HUES48 (cell line): Measurements from ENCODE around the gene PSME3.
"Not testable (repeated sequence)": the region's sequence is repeated elsewhere in the genome, so short reads cannot be mapped to it uniquely, and the experiment has no call there.

Experiments used
- H3K27ac ChIP-seq: one replicate; pipeline ENCODE4 v1.7.0; 2013; ENCODE audit warnings: low read depth, low read length, inconsistent platforms
- H3K27me3 ChIP-seq: 2 replicates; pipeline ENCODE4 v1.6.1; 2013; ENCODE audit warnings: mild to moderate bottlenecking, low read length; ENCODE audit not compliant: control insufficient read depth, insufficient read depth
- H3K36me3 ChIP-seq: 2 replicates; pipeline ENCODE4 v1.6.1; 2013; ENCODE audit warnings: low read length; ENCODE audit not compliant: control insufficient read depth, insufficient read depth
- H3K4me1 ChIP-seq: 2 replicates; pipeline ENCODE4 v1.6.1; 2013; ENCODE audit warnings: mild to moderate bottlenecking, low read length; ENCODE audit not compliant: control insufficient read depth, insufficient read depth
- H3K4me3 ChIP-seq: 2 replicates; pipeline ENCODE4 v1.5.1; 2013; ENCODE audit warnings: mild to moderate bottlenecking, low read depth, low read length
- H3K9ac ChIP-seq: 2 replicates; pipeline ENCODE4 v1.6.1; 2013; ENCODE audit warnings: mild to moderate bottlenecking, low read depth, low read length, moderate library complexity
- H3K9me3 ChIP-seq: 2 replicates; pipeline ENCODE4 v1.6.1; 2013; ENCODE audit warnings: low read length; ENCODE audit not compliant: control insufficient read depth, insufficient read depth

PSME3 gene

GRCh38 chr17:42852351-42852750 lies 19.2 kb downstream of the PSME3 start:
- H3K36me3 ChIP-seq = no peaks in the 10 kb centered on the region
- H3K9ac ChIP-seq = no peak overlapping the region
- H3K27ac ChIP-seq = no peak overlapping the region
- H3K4me3 ChIP-seq = no peak overlapping the region
- H3K9me3 ChIP-seq = no peaks in the 10 kb centered on the region
- H3K4me1 ChIP-seq = no peaks in the 10 kb centered on the region
- no peaks in the 10 kb centered on the region for H3K27me3 ChIP-seq

DNA sequence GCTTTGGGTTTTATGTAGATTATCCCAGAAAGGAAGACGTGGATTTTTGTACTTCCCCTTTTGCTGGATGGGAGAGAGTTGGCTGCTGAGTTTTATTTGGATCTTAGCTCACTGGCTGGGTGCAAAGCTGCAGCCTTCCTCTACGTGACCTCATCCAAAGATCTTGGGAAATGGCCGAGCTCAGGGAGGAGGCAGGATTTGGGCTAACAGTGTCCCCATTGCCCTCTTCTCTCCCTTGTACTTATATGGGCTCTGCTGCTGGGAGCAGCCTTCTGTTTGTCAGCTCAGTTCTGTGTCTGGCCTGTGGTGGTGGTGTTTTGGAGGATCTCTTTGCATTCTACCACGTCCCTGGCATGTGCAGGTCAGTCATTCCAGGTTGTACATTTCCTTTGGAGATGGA lies 19.8 kb downstream of the PSME3 start:
- H3K4me1 ChIP-seq = no peaks in the 10 kb centered on the region
- H3K36me3 ChIP-seq = no peaks in the 10 kb centered on the region
- H3K27ac ChIP-seq = no peak overlapping the region

GRCh38 chr17:42853597-42853967 lies 20.4 kb downstream of the PSME3 start:
- no peaks in the 10 kb centered on the region for H3K4me1 ChIP-seq
- H3K9ac ChIP-seq = no peak overlapping the region
- no peak overlapping the region for H3K27ac ChIP-seq
- H3K27me3 ChIP-seq = no peaks in the 10 kb centered on the region
- no peaks in the 10 kb centered on the region for H3K9me3 ChIP-seq
- H3K36me3 ChIP-seq = no peaks in the 10 kb centered on the region
- no peak overlapping the region for H3K4me3 ChIP-seq

More for the DNA sequence above, 19.8 kb downstream of the PSME3 start:
- no peaks in the 10 kb centered on the region for H3K9me3 ChIP-seq
- no peaks in the 10 kb centered on the region for H3K27me3 ChIP-seq
- no peak overlapping the region for H3K4me3 ChIP-seq
- H3K9ac ChIP-seq = no peak overlapping the region

GRCh38 chr17:42853968-42854790 lies 21.0 kb downstream of the PSME3 start:
- Histone ChIP-seq H3K4me3 (no peak overlapping the region), H3K36me3 (no peaks in the 10 kb centered on the region), H3K27me3 (no peaks in the 10 kb centered on the region), H3K9me3 (no peaks in the 10 kb centered on the region), H3K4me1 (no peaks in the 10 kb centered on the region), H3K9ac (no peak overlapping the region), H3K27ac (no peak overlapping the region)

GRCh38 chr17:42855048-42855596 lies 21.9 kb downstream of the PSME3 start:
- Histone ChIP-seq H3K9ac (no peak overlapping the region), H3K4me1 (no peaks in the 10 kb centered on the region), H3K36me3 (no peaks in the 10 kb centered on the region), H3K4me3 (no peak overlapping the region), H3K27me3 (no peaks in the 10 kb centered on the region), H3K27ac (no peak overlapping the region), H3K9me3 (no peaks in the 10 kb centered on the region)

GRCh38 chr17:42856093-42856492 lies 22.9 kb downstream of the PSME3 start:
- H3K4me3 ChIP-seq, H3K9me3 ChIP-seq, H3K36me3 ChIP-seq, H3K9ac ChIP-seq, H3K27me3 ChIP-seq, H3K4me1 ChIP-seq, H3K27ac ChIP-seq: not testable (repeated sequence)

- not testable (repeated sequence) for H3K27ac ChIP-seq, H3K4me3 ChIP-seq, H3K9ac ChIP-seq, H3K4me1 ChIP-seq, H3K36me3 ChIP-seq, H3K27me3 ChIP-seq, H3K9me3 ChIP-seq
These were observed 23.3 kb downstream of the PSME3 start for GRCh38 chr17:42856516-42856915.

DNA sequence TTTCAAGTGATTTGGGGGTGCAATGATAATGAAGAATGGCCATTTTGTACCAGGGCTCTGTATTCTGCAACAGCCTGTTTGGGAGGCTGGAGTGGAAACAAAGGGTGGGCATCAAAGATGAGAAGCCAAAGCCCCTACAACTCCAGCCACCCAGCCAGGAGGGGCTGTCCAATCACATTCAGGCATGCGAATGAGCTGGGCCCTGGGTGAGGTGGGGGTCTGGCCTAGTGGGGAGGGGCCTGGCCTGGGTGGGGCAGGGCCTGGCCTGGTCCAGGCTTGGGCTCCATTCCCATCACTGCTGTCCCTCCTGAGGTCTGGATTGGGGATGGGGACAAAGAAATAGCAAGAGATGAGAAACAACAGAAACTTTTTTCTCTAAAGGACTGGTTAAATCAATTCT lies 24.2 kb downstream of the PSME3 start:
- H3K4me1 ChIP-seq = no peaks in the 10 kb centered on the region
- H3K36me3 ChIP-seq = no peaks in the 10 kb centered on the region
- H3K9ac ChIP-seq = no peak overlapping the region
- no peaks in the 10 kb centered on the region for H3K9me3 ChIP-seq
- H3K27me3 ChIP-seq = no peaks in the 10 kb centered on the region
- H3K4me3 ChIP-seq = no peak overlapping the region
- H3K27ac ChIP-seq = no peak overlapping the region

DNA sequence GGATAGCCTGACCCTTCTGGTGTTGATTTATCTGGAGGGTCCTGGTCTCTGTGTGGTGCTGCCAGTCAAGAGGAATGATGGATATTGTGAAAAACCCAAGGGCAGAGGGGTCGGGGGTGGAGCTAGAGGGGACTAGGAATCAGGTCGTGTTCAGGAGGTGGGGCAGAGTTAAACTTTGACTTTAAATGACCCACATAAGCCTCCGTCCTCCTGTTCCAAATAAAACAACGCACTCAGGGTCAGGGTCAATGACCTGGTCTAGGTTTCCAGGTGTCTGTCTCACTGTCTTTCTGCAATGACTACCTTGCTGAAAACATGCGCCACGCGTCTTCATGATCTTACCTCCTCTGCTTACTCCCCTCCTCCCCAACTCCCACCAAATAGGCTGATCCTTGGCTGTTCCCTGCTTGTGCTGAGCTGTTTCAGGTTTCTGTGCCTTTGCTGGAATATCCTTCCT lies 32.5 kb downstream of the PSME3 start:
- Histone ChIP-seq H3K9me3 (peaks cover 3% of the 10 kb centered on the region; the same call in 1 of the 2 replicates), H3K27ac (no peak overlapping the region), H3K4me1 (no peaks in the 10 kb centered on the region), H3K4me3 (no peak overlapping the region), H3K27me3 (no peaks in the 10 kb centered on the region), H3K9ac (no peak overlapping the region), H3K36me3 (no peaks in the 10 kb centered on the region)

- H3K9me3 ChIP-seq = peaks cover 3% of the 10 kb centered on the region; the same call in 1 of the 2 replicates
- no peaks in the 10 kb centered on the region for H3K36me3 ChIP-seq
- H3K4me3 ChIP-seq = no peak overlapping the region
- H3K27ac ChIP-seq = no peak overlapping the region
- no peaks in the 10 kb centered on the region for H3K27me3 ChIP-seq
- H3K9ac ChIP-seq = no peak overlapping the region
- no peaks in the 10 kb centered on the region for H3K4me1 ChIP-seq
These were observed 33.0 kb downstream of the PSME3 start for GRCh38 chr17:42866216-42866615.
